Gastrocnemius medialis (tissue), 4 donors: ENCODE data around the gene L3MBTL1.

Source experiments
- POLR2A ChIP-seq, 2 donors: fragments of 450-650 bp; IDR thresholded peaks; one replicate each; pipeline ENCODE4 v1.6.1; 2017; ENCODE audit warnings: antibody characterized with exemption in 2 of 2, mild to moderate bottlenecking in 2 of 2, moderate library complexity in 2 of 2
- TF ChIP-seq, protein P1 (sequence below), 5 experiments: fragments of 450-650 bp in 3 of 5; fragments of 200-600 bp in 2 of 5; sonication (generic) in 2 of 5; IDR thresholded peaks in 4 of 5; conservative IDR thresholded peaks in 1 of 5; 1 replicate in 4 of 5; 2 replicates in 1 of 5; pipeline ENCODE4 v1.5.1; 2016 to 2019; ENCODE audit warnings: antibody characterized with exemption in 5 of 5, mild to moderate bottlenecking in 3 of 5, moderate library complexity in 3 of 5

DNA sequence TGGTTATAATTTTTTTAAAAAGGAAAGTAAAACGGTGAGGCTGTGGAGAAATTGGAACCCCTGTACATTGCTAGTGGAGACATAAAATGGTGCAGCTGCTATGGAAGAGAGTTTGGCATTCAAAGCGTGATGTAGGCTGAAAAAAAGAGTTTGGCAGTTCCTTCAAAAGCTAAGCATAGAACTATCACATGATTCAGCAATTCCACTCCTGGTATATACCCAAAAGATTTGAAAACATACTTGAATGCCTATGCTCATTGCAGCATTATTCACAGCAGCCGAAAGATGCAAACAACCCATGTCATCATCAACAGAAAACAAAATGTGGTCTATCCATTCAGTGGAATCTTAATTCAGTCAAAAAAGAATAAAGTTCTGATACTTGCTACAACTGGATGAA, 46.9 kb downstream of the L3MBTL1 start:
- TF ChIP-seq, protein P1, sequence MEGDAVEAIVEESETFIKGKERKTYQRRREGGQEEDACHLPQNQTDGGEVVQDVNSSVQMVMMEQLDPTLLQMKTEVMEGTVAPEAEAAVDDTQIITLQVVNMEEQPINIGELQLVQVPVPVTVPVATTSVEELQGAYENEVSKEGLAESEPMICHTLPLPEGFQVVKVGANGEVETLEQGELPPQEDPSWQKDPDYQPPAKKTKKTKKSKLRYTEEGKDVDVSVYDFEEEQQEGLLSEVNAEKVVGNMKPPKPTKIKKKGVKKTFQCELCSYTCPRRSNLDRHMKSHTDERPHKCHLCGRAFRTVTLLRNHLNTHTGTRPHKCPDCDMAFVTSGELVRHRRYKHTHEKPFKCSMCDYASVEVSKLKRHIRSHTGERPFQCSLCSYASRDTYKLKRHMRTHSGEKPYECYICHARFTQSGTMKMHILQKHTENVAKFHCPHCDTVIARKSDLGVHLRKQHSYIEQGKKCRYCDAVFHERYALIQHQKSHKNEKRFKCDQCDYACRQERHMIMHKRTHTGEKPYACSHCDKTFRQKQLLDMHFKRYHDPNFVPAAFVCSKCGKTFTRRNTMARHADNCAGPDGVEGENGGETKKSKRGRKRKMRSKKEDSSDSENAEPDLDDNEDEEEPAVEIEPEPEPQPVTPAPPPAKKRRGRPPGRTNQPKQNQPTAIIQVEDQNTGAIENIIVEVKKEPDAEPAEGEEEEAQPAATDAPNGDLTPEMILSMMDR (IDR thresholded peaks at IDR 0.05 in 4 of 5, conservative IDR thresholded peaks at IDR 0.05 in 1 of 5): no peak
- no peak for TF ChIP-seq POLR2A (IDR thresholded peaks at IDR 0.05)
